ENCODE data around the gene GSDMA.

GSDMA gene

GRCh38 chr17:40023590-40024292 is 60.9 kb downstream of the GSDMA start:
- no peak for DNase-seq

GRCh38 chr17:40024901-40025300 is 62.1 kb downstream of the GSDMA start:
- DNase-seq, result no peak

- DNase-seq, result no peak
Observed at GRCh38 chr17:40025559-40025958, 62.8 kb downstream of the GSDMA start.

- DNase-seq, result no peak
Observed at GRCh38 chr17:40025991-40026815, 63.4 kb downstream of the GSDMA start.

GRCh38 chr17:40026816-40027613 is 64.2 kb downstream of the GSDMA start:
- DNase-seq, result peak; percentile 44

All from NK-92 treated with Interleukin-12 subunit alpha and Interleukin-12 subunit beta, amount 100 ng/mL, for 24 hours (cell line).